Measurements from ENCODE around the gene SLC6A3.

SLC6A3 gene

GRCh38 chr5:1343315-1343751 is 101.9 kb downstream of the SLC6A3 start:
- DNase-seq (ENCODE audit: low spot score), result no peak
- in situ Hi-C loops (cut with MboI; ENCODE audit: low pct_unique_long_range_greater_than_20kb, low sequenced_read_pairs, unreplicated experiment), result no loop called here
- no peak for TF ChIP-seq CTCF (IDR thresholded peaks at IDR 0.05; ENCODE audit: extremely low read depth, insufficient read depth, missing control alignments)
